GM20431 (cell line): ENCODE measurements around the gene HTRA3.

ENCODE experiments used
- in situ Hi-C: fragments of 300-500 bp; cut with MseI, MboI; formaldehyde crosslinking; loops from one replicate; pipeline ENCODE4 v1.15.0; 2020; ENCODE audit warnings: low sequenced_read_pairs; ENCODE audit not compliant: unreplicated experiment

HTRA3 gene

GRCh38 chr4:8318509-8318908 is 49.0 kb downstream of the HTRA3 start:
- in situ Hi-C loops: no loop called here

DNA sequence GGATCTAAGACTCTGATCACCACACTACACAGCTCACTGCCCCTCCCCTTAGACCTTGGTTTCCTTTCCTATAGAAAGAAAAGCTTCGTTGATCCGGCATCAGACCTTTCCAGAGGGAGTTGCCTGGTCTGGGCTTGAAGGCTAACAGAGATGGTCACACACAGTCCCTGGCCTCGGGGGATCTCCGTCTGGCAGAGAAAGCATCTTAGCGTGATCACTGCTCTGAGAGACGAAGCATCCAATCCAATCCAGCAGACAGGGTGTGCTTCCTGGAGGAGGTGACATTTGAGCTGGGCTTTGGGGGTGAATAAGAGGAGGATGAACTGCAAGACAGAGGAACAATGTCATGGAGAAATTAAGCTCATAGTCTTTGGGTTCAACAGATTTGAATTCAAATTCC is 49.5 kb downstream of the HTRA3 start:
- in situ Hi-C loops: no loop called here

GRCh38 chr4:8319731-8320385 is 50.3 kb downstream of the HTRA3 start:
- in situ Hi-C loops: no loop called here

DNA sequence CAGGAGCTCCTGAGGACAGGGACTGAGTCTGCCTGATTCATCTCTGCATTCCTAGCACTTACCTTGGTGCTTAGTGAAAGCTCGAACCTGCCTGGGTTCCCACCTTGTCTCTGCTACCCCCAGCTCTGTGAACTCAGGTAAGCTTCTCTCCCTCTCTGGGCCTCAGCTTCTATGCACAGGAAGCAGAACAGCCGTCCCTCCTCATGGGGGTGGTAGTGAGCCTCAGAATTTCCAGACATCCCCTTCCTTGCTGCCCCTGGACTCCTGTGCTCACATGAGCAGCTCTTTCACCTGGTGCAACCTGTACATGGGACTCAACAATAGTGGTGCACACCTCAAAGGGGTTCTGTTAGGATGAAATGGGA is 50.8 kb downstream of the HTRA3 start:
- in situ Hi-C loops: no loop called here

DNA sequence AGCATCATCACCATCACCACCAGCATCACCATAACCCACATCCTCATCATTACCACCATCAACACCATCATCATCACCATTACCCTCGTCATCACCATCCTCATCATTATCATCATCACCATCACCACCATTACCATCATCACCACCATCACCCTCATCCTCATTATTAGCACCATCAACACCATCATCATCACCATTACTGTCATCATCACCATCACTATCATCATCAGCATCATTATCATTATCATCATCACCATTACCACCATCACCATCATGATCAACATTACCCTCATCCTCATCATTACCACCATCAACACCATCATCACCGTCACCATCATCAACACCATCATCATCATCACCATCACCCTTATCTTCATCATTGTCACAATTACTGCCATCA is 51.7 kb downstream of the HTRA3 start:
- in situ Hi-C loops: no loop called here

DNA sequence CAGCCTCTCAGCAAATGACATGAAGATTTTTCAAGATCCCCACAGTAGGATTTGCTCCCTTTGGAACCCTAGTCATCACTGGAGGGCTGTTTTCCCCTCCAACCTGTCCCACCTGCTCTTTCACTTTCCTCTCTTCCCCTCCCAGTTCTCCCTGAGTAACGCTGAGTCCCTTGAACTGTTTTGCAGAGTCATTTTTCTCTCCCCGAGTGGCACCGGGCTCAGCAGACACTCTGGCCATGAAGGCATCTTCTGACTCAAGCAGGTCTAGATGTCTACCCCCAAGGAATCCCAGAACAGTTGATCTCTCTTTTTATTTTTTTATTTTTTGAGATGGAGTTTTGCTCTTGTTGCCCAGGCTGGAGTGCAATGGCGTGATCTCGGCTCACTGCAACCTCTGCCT is 52.2 kb downstream of the HTRA3 start:
- in situ Hi-C loops: no loop called here

DNA sequence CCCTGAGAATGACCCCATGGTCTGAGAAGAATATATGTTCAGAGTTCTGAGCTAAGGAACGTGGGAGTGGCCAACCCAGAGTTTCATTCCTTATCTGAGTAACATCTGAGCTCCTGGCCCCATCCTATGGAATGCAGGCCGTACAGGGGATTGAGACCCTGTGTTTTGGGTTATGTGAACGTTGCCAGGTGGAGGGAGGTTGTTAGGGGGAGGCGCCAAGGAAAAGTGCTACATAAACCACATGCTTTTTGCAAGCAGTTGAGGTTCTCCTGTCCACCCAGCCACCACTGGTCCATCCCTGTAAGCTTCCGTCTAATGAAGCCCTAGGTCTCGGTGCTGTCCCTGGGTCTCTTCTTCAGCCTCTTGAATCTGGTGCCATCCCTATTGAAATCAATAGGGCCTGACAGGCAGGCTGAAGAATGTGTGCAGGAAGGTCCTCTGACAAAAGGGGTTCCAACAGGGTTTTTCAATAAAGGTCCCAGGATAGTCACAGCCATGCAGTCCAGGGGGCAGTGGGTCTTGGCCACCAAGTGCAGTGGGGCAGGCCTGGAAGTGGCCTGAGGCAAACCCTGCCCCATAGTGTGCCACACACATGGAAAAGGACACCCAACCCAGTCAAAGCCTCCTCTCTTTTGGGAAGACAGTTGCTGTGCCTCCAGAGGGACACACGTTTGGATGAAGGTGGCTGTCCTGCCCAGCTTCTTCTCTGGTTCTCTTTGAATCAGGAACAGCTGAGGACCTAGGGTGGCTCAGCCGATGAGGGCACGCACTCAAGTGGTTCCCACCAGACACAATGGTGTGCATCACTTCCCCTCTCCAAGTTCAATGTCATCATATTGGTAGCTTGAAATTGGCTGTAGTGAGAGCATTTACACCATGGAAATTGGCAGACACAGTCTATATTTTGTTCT is 53.5 kb downstream of the HTRA3 start:
- in situ Hi-C loops: no loop called here

GRCh38 chr4:8323947-8324555 is 54.5 kb downstream of the HTRA3 start:
- in situ Hi-C loops: no loop called here

DNA sequence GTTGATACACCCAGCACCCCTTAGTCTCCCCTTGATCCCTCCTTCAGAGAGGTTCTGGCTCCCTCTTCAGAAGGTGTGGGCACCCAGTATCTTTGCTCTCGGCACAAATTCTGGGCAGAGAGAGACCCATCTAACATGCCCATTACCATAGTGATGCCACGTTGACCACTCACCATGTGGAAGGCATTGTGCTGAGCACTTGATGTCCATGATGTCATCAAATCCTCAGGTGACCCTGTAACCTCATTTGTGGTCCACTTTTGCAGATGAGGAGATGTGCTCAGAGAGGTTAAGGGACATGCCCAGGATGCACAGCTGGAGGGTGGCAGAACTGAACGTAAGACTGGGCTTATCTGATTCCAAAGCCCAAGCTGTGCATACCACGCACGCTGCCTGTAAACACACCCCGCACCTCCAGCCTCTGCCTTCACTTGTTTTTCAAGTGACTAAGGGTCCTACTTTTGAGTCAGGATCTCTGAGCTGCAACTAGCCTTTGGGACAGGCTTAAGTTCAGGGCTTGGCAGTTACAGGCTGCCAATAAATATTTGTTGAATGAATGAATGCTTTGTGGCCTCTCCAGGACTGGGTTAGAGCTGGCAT is 55.2 kb downstream of the HTRA3 start:
- in situ Hi-C loops: no loop called here

- in situ Hi-C loops: no loop called here
Measured at GRCh38 chr4:8325291-8325973, 55.9 kb downstream of the HTRA3 start.

DNA sequence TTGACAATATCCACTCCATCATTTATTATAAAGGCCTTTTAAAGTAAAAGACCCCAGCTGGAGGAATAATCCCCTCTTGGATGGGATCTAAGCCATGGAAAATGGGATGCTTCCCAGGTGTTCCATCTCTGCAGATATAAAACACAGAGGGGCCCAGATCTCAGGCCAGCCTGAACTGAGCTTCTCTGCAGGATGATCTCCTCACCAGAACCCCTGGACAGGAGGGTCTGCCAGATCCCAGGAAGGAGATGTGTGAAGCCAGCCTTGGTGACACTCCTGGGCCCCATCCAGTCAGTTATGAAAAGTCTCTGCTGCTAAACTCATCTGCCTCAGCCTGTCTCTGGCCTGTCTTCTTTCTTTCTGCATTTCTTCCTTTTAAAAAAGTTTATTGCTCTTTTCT is 56.7 kb downstream of the HTRA3 start:
- in situ Hi-C loops: no loop called here

- in situ Hi-C loops: no loop called here
Measured at GRCh38 chr4:8328456-8328855, 58.9 kb downstream of the HTRA3 start.

DNA sequence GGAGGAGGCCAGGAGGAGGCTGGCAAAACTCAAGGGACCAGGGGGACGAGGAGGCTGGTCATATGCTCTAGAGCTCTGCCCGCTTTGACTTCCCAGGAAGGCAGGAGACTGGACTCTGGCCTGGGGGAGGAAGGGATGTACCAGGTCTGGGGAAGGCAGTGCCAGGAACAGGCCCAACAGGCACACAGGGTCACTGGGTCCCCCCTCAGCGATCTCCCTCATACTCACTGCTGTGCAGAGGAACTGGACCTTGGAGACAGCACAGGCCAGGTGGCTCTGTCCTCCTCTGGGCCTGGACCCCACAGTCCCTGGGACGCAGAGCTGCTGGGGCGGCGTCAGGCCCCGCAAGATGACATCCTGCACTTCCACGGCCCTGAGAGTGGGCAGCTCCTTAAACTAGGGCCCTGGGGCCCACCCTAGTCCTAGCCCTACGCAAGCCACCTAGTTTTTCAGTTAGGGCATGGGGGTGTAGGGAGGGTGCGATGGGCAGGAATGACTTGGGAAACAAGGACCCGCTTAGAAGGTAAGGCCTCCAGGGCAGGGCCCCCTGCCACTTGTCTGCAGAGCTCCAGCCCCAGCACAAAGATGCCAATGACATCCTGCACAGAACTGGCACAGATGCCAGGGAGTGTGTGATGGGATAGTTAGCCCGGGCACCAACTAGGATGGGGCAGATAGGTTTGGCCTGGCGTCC is 59.5 kb downstream of the HTRA3 start:
- in situ Hi-C loops: no loop called here

- in situ Hi-C loops: no loop called here
Measured at GRCh38 chr4:8329560-8329858, 60.0 kb downstream of the HTRA3 start.

DNA sequence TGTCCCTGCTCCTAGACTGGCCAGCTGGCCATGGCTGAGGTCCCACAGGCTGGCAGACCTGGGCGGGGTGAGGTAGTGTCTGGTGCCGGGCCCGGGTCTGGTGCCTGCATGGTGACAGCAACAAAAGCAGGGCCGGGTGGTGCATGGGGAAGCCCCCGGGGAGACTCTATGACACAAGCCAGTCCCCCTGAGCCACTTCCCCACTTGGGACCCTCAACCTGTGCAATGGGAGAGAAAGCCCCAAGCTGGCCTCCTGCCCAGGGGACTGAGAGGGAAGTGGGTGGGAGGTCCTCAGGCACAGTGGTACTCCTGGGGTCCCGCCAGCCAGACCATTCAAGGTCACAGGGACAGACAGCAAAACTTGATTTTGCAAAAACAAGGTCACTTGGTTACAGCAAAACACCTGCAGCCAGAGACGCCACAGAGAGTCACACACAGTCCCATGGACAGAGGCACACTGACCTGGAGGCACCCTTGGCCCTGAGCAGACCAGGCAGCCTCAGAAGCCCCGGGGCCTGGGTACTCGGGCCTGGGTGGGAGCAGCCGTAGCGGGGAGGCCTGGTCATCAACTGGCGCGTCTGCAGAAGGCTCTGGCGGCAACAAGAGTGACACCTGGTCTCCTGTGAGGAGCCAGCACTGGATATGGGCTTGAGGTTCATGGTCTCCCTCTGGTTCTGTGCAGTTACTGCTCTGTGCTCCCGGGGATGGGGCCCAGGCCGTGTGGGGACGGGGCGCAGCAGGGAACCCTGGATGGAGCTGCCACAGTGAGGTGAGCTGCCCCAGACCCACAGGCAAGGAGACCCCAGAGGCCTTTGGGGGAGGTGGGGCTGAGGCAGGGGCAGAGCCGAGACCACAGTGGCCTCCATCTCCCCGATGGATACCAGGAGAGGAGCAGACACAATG is 60.6 kb downstream of the HTRA3 start:
- in situ Hi-C loops: no loop called here

- in situ Hi-C loops: no loop called here
Measured at GRCh38 chr4:8330821-8331574, 61.4 kb downstream of the HTRA3 start.

- in situ Hi-C loops: no loop called here
Measured at GRCh38 chr4:8331575-8331955, 62.0 kb downstream of the HTRA3 start.
